MM.1S (cell line): ENCODE measurements around the gene RAB35.

Experiments used
- DNase-seq: peaks from one replicate; pipeline ENCODE4 v3.0.0-alpha.2; 2015
- H2AFZ ChIP-seq: fragments of 300-600 bp; sonication (generic); 2 replicates; pipeline ENCODE4 v1.6.0; 2016; ENCODE audit warnings: antibody characterized with exemption, low read length
- H3F3A ChIP-seq: fragments of 300-600 bp; sonication (generic); 2 replicates; pipeline ENCODE4 v1.6.1; 2016; ENCODE audit warnings: mild to moderate bottlenecking, antibody characterized with exemption, low read length, moderate library complexity, mixed read lengths; ENCODE audit not compliant: insufficient read depth
- H3K27ac ChIP-seq: fragments of 300-600 bp; sonication (generic); 2 replicates; pipeline ENCODE4 v1.5.1; 2016; ENCODE audit warnings: mild to moderate bottlenecking, low read length
- H3K27me3 ChIP-seq: fragments of 300-600 bp; sonication (generic); replicated peaks from 2 replicates; pipeline ENCODE4 v1.6.0; 2016; ENCODE audit warnings: low read length; ENCODE audit not compliant: insufficient read depth
- H3K36me3 ChIP-seq: fragments of 300-600 bp; sonication (generic); replicated peaks from 2 replicates; pipeline ENCODE4 v1.6.1; 2016; ENCODE audit warnings: mild to moderate bottlenecking, low read length, mixed read lengths; ENCODE audit not compliant: insufficient read depth
- H3K4me1 ChIP-seq: fragments of 300-600 bp; sonication (generic); 2 replicates; pipeline ENCODE4 v1.6.1; 2016; ENCODE audit warnings: low read length, mixed read lengths
- H3K4me2 ChIP-seq: fragments of 300-600 bp; sonication (generic); 2 replicates; pipeline ENCODE4 v1.6.0; 2016; ENCODE audit warnings: low read depth, low read length
- H3K4me3 ChIP-seq: fragments of 300-600 bp; sonication (generic); 2 replicates; pipeline ENCODE4 v1.5.1; 2016; ENCODE audit warnings: low read length, mixed read lengths
- H3K79me2 ChIP-seq: fragments of 300-600 bp; sonication (generic); 2 replicates; pipeline ENCODE4 v1.6.1; 2016; ENCODE audit warnings: mixed run types, low read length, mixed read lengths
- H3K9ac ChIP-seq: fragments of 300-600 bp; sonication (generic); 2 replicates; pipeline ENCODE4 v1.6.1; 2016; ENCODE audit warnings: low read length, mixed read lengths
- H3K9me2 ChIP-seq: fragments of 300-600 bp; sonication (generic); replicated peaks from 2 replicates; pipeline ENCODE4 v1.6.1; 2016; ENCODE audit warnings: mild to moderate bottlenecking, low read length, mixed read lengths; ENCODE audit not compliant: insufficient read depth
- H3K9me3 ChIP-seq: fragments of 300-600 bp; sonication (generic); replicated peaks from 2 replicates; pipeline ENCODE4 v1.6.1; 2016; ENCODE audit warnings: mild to moderate bottlenecking, low read length, mixed read lengths; ENCODE audit not compliant: insufficient read depth
- H4K20me1 ChIP-seq: fragments of 300-600 bp; sonication (generic); 2 replicates; pipeline ENCODE4 v1.6.1; 2016; ENCODE audit warnings: mild to moderate bottlenecking, low read length, moderate library complexity, mixed read lengths; ENCODE audit not compliant: insufficient read depth
- CTCF ChIP-seq: fragments of 300-600 bp; sonication (generic); IDR thresholded peaks from 2 replicates; pipeline ENCODE4 v1.5.1; 2016; ENCODE audit warnings: antibody characterized with exemption, low read length, mixed read lengths
- EZH2 ChIP-seq: fragments of 300-600 bp; sonication (generic); optimal IDR thresholded peaks from 2 replicates; pipeline ENCODE3; 2017; ENCODE audit warnings: low read depth, mild to moderate bottlenecking, antibody characterized with exemption, low read length, mixed read lengths
- EZH2phosphoT487 ChIP-seq: fragments of 300-600 bp; sonication (generic); IDR thresholded peaks from 2 replicates; pipeline ENCODE4 v1.6.1; 2018; ENCODE audit warnings: antibody characterized with exemption, low read length

Gene RAB35

GRCh38 chr12:120065472-120065871, 51.1 kb downstream of the RAB35 start:
- Histone ChIP-seq H3K4me3 (no peak overlapping the region), H3K4me2 (no peak overlapping the region), H3K4me1 (no peaks in the 10 kb centered on the region), H2AFZ (no peak overlapping the region), H3K9ac (no peak overlapping the region), H3K27ac (no peak overlapping the region), H3F3A (no peaks in the 10 kb centered on the region), H4K20me1 (no peaks in the 10 kb centered on the region), H3K27me3 (no peaks in the 10 kb centered on the region), H3K9me2 (no peaks in the 10 kb centered on the region), H3K9me3 (no peaks in the 10 kb centered on the region), H3K79me2 (no peaks in the 10 kb centered on the region), H3K36me3 (no peaks in the 10 kb centered on the region)
- no peak for TF ChIP-seq CTCF
- no peak for TF ChIP-seq EZH2phosphoT487
- TF ChIP-seq EZH2 = no peak
- no peak for DNase-seq

GRCh38 chr12:120064054-120064940, 52.3 kb downstream of the RAB35 start:
- H3K9ac ChIP-seq = no peak overlapping the region
- TF ChIP-seq EZH2phosphoT487 (no peak), CTCF (no peak), EZH2 (no peak)
- H4K20me1 ChIP-seq = no peaks in the 10 kb centered on the region
- H3K36me3 ChIP-seq = no peaks in the 10 kb centered on the region
- H3K27me3 ChIP-seq = no peaks in the 10 kb centered on the region
- H3K27ac ChIP-seq = no peak overlapping the region
- H3K9me2 ChIP-seq = no peaks in the 10 kb centered on the region
- H3F3A ChIP-seq = no peaks in the 10 kb centered on the region
- no peak overlapping the region for H3K4me2 ChIP-seq
- no peaks in the 10 kb centered on the region for H3K79me2 ChIP-seq
- H3K9me3 ChIP-seq = no peaks in the 10 kb centered on the region
- no peak overlapping the region for H2AFZ ChIP-seq
- no peaks in the 10 kb centered on the region for H3K4me1 ChIP-seq
- no peak for DNase-seq
- no peak overlapping the region for H3K4me3 ChIP-seq

- no peak overlapping the region for H3K27ac ChIP-seq
- H3K27me3 ChIP-seq = no peaks in the 10 kb centered on the region
- no peaks in the 10 kb centered on the region for H3K79me2 ChIP-seq
- no peak overlapping the region for H3K9ac ChIP-seq
- no peaks in the 10 kb centered on the region for H3F3A ChIP-seq
- H3K36me3 ChIP-seq = no peaks in the 10 kb centered on the region
- DNase-seq = no peak
- H3K4me3 ChIP-seq = no peak overlapping the region
- H2AFZ ChIP-seq = no peak overlapping the region
- no peaks in the 10 kb centered on the region for H3K9me3 ChIP-seq
- TF ChIP-seq CTCF = no peak
- no peak for TF ChIP-seq EZH2phosphoT487
- TF ChIP-seq EZH2 = no peak
- no peaks in the 10 kb centered on the region for H3K9me2 ChIP-seq
- no peaks in the 10 kb centered on the region for H3K4me1 ChIP-seq
- no peaks in the 10 kb centered on the region for H4K20me1 ChIP-seq
- no peak overlapping the region for H3K4me2 ChIP-seq
These were observed 53.5 kb downstream of the RAB35 start for GRCh38 chr12:120062976-120063579.
